Right lung (tissue), 10 donors: ENCODE results near the gene LRCH2. TPM values are rescaled to one million over a fixed set of nuclear protein-coding genes. Genes with fewer than 3 reads are reported as not detected.
A peak's percentile ranks its signal among the peaks of the same experiment; 100 is the strongest.

Experiments
- DNase-seq, 2 donors: peaks; one replicate each; pipeline ENCODE4 v3.0.0-alpha.2; 2013
- long read RNA-seq, 8 donors: transcript quantifications; one replicate each; lab custom pipeline, GENCODE V29; 2026
- polyA plus RNA-seq, 5 donors: library from polyadenylated mRNA; unstranded; fragments of 120-200 nt; gene quantifications; one replicate each; pipeline versions ENCODE4 v1.2.1 to v1.2.3, GENCODE V29; 2013; ENCODE audit warnings: inconsistent platforms in 1 of 5, low replicate concordance in 1 of 5; ENCODE audit not compliant: insufficient read length in 5 of 5, insufficient read depth in 1 of 5

LRCH2 gene, protein sequence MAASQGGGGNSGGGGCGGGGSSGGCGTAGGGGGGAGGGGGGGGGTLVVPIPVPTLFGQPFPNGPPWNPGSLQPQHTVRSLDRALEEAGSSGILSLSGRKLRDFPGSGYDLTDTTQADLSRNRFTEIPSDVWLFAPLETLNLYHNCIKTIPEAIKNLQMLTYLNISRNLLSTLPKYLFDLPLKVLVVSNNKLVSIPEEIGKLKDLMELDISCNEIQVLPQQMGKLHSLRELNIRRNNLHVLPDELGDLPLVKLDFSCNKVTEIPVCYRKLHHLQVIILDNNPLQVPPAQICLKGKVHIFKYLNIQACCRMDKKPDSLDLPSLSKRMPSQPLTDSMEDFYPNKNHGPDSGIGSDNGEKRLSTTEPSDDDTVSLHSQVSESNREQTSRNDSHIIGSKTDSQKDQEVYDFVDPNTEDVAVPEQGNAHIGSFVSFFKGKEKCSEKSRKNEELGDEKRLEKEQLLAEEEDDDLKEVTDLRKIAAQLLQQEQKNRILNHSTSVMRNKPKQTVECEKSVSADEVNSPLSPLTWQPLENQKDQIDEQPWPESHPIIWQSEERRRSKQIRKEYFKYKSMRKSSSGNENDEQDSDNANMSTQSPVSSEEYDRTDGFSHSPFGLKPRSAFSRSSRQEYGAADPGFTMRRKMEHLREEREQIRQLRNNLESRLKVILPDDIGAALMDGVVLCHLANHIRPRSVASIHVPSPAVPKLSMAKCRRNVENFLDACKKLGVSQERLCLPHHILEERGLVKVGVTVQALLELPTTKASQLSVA
- 10 to 100 TPM; 10.9 to 20.1 (median 17.5) TPM for polyA plus RNA-seq
- long read RNA-seq, donor 1, full-length matches to known transcripts, result 1 of 1 reads
- long read RNA-seq, donor 1, partial matches to known transcripts, result 0 of 1 reads
- long read RNA-seq, donor 1, other reads (novel, unspliced or antisense), result 0 of 1 reads
- long read RNA-seq, donor 2, full-length matches to known transcripts, result 1 of 1 reads
- long read RNA-seq, donor 2, partial matches to known transcripts, result 0 of 1 reads
- long read RNA-seq, donor 2, other reads (novel, unspliced or antisense), result 0 of 1 reads
- long read RNA-seq, donor 3, full-length matches to known transcripts, result 2 of 2 reads
- long read RNA-seq, donor 3, partial matches to known transcripts, result 0 of 2 reads
- long read RNA-seq, donor 3, other reads (novel, unspliced or antisense), result 0 of 2 reads
- long read RNA-seq, donor 4, full-length matches to known transcripts, result 2 of 9 reads
- long read RNA-seq, donor 4, partial matches to known transcripts, result 7 of 9 reads
- long read RNA-seq, donor 4, other reads (novel, unspliced or antisense), result 0 of 9 reads
- long read RNA-seq, donor 5, full-length matches to known transcripts, result 2 of 2 reads
- long read RNA-seq, donor 5, partial matches to known transcripts, result 0 of 2 reads
- long read RNA-seq, donor 5, other reads (novel, unspliced or antisense), result 0 of 2 reads
- long read RNA-seq, donor 6, result 0 reads
- long read RNA-seq, donor 7, result 0 reads
- long read RNA-seq, donor 8, result 0 reads

DNA sequence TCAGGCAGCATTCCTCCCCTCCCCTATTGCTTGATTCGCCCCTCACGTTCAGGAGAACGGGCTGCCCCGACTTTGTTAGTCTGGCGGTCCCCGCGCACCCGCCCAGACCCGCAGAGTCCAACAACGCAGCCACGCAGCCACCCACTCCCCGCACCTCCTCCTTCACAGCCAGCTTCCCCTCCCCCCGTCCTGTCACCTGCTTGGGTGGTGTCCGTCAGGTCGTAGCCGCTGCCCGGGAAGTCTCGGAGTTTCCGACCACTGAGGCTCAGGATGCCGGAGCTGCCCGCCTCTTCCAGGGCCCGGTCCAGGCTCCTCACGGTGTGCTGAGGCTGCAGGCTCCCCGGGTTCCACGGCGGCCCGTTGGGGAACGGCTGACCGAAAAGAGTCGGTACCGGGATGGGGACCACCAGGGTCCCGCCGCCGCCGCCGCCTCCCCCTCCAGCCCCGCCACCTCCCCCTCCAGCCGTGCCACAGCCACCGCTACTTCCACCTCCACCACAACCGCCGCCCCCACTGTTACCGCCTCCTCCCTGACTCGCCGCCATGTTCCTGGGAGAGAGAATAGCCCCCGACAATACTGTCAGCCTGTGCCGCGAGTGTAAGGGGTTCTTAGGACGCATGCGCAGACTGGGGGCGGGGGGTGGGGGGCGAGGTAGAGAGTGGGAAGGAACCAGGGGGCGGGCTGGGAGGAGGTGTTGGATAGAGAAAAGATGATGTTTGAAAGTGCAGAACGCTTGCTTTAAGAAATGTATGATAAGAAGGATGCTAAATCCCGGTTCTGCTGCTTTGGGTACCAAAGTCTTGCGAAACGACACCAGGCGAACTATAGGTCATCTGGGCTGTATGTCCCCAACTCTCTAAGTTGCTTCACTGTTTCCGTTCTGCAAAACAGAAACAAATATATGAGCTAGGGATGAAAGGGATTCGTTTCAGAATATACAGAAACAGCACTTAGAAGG lies at the start of gene LRCH2:
Gene LRCH2, minus strand, starts transcription at position 600 of the 959 bp plus-strand sequence. Its CDS starts 55 bp downstream, at position 545.
- DNase-seq, result peak; percentile 55 to 56

GRCh38 chrX:115269051-115269683 lies 35.3 kb upstream of the LRCH2 start:
- DNase-seq, result no peak

GRCh38 chrX:115268421-115268820 lies 34.5 kb upstream of the LRCH2 start:
- no peak for DNase-seq

GRCh38 chrX:115266300-115266699 lies 32.4 kb upstream of the LRCH2 start:
- no peak for DNase-seq

DNA sequence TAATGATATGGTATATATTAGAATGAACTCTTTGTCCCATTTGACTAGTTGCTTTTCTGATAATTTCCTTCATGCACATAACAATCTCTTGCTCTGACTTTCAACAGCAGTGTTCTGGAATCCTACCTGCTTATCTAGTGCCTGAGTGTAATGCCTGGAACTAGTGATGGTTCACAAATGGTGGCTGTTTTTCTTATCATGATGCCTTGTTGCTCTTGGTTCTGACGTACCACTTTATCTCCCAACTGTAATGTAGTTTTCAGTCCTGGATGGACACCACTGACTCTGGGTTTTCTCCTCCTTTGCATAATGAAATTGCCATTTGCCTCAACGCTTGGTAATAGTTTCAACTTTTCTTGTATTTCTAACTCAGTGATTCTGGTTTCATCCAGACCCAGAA lies 30.1 kb upstream of the LRCH2 start:
- no peak for DNase-seq

DNA sequence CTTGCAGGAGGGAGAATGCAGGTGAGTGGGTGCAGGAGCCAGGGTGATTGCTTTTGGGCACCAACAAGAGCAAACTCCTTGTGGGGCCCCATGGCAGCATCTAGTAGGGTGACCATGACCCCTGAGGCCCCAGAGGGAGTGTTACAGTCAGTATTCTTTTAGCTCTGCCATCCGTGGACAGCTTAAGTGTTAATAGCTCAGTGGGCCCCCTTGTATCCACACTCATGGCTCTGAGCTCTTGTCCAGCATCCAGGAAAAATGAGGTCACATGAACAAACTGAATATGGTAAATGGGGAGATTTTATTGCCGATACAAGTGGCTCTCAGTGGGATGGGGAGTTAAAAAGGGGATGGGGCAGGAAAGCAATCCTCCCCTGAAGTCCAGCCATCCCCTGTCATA lies 27.3 kb upstream of the LRCH2 start:
- DNase-seq, result no peak

GRCh38 chrX:115260330-115260729 lies 26.4 kb upstream of the LRCH2 start:
- no peak for DNase-seq

DNA sequence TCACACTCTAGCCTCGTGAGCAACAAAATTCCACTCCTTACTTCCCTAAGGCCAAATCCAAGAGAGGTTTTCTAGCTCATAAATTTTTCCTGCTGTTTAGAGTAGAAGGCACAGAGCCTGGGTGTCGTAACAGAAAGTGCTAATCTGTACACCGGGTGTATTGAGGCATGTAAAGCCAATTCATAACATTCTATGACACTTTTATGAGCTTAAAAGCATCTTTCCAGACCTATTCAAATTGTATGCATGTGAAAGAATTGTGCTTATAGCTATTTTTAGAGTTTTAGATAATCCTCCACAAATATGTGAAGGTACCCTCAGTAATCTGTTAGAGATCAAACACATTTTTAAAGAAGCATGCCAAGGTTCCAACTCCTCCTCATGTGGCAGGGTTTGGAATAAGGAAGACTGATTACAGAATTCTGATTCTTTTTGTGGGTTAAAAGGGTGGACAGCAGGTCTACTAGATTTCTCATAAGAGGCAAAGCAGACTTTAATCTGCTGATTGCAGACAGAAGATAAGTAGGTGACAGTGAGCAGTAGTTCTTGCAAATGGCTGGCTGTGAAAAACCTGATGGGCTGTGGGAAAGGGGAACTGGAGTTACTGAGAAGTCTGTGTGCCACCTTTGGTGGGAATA lies 25.5 kb upstream of the LRCH2 start:
- no peak for DNase-seq

DNA sequence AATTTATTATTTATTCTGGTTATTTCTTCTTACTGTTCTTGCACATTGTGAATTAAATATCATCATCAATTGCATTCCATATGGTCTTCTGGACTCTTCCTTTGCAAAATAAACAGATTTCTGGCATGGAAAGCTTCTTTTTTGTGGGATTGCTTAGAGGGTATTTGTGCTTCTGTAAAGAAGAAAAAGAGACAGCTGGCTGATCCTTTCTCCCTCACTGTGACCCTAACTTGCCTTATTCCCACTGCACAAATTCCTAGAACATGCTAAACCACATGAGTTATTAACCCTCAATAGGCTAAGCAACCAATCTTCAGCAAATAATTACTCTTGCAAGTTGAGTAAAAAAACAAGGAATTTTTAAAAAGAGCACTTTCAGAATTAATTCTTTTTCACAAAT lies 23.8 kb upstream of the LRCH2 start:
- no peak for DNase-seq

DNA sequence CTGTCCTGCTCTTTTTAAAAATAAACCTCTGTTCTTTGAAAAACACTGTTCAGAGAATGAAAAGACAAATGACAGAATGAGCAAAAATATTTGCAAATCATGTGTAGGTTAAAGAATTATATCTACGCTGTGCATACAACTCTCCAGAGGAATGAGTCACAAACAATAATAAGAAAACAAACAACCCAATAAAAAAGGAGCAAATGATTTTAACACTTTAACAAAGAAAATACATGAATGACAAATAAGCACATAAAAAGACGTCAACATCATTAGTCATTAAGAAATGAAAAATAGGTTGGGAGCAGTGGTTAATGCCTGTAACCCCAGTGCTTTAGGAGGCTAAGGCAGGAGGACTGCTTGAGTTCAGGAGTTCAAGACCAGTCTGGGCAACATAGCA lies 21.1 kb upstream of the LRCH2 start:
- no peak for DNase-seq

GRCh38 chrX:115251458-115252233 lies 17.8 kb upstream of the LRCH2 start:
- DNase-seq, result no peak

DNA sequence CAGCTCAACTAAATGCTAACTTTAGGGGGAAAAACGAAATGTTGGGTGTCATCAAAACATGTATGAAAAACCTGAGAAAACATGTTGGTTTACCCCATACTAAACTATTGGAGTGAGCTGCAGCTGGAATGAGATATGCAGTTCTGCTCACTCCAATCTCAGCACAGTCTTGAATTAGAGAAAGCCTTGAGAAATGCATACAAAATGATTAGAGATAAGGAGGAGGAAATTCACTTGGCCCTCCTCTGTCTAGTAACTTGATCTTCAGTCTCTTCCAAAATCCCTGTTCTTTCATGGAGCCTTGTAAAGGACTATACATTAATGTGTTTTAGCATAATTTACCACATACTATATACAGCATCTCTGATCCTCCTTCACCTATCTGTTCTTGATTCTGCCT lies 3.2 kb upstream of the LRCH2 start:
- no peak for DNase-seq

GRCh38 chrX:115236560-115236959 lies 2.7 kb upstream of the LRCH2 start:
- no peak for DNase-seq

- DNase-seq, result no peak
Observed at GRCh38 chrX:115234461-115234860, 565 bp upstream of the LRCH2 start.

DNA sequence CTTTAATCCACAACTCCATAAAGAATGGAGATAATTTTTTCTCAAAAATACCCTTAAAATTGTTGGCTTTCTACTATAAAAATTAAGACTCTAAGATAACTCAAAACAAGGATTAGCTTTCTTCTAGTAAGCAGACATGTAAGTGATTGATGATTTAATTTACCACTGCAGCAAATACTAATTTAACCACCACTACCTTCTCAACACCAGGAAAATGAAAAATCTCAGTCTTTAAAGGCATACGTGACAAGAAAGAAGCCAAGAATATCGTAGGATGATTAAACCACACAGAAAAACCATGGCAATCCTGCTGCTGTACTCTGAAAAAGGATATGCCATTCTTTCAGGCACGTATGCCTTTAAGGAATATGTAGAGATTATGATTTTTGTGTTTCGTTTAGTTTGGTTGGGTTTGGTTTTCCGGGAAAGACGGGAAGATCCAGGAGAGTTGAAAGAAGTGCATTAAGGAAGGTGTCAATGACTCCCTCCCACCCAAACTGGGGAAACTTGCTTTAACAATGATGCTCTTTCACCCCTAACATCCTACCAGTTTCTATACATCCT lies 881 bp downstream of the LRCH2 start:
- peak in 1 of 2 donors; percentile 14 for DNase-seq

DNA sequence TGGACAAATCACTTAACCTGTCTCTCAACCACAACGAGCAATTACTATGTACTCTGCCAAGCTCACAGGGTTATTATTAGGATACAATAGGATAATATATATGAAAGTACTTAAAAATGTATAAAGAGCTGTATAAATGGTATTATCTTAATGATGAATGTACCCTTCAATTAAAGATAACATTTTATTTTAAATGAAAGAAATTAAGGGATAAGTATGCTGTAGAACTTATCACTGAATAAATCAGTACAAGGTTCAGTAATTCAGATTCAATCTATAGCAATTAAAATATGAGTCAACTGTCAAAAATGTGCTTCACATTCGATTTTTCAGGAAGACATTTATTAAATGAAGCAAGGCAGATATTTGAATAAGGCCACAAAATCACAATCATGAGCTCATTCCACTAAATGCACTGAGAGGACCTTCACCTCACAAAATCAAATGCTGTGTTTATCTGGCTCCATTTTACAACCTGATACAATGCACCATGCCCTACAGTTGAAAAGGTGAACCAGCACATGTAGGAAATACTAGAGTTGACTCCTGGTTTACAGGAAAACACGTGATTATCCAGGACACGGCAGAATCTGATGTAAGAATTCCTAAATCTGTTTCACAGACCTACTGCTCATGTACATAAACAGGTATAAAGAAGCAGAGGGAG lies 4.4 kb downstream of the LRCH2 start:
- no peak for DNase-seq

GRCh38 chrX:115226929-115227328 lies 7.0 kb downstream of the LRCH2 start:
- DNase-seq, result peak in 1 of 2 donors; percentile 13
